ENCODE results near the gene PGK1.
A peak's percentile ranks its signal among the peaks of the same experiment; 100 is the strongest.
"Not testable (repeated sequence)": the region's sequence is repeated elsewhere in the genome, so short reads cannot be mapped to it uniquely, and the experiment has no call there.

Gene PGK1

DNA sequence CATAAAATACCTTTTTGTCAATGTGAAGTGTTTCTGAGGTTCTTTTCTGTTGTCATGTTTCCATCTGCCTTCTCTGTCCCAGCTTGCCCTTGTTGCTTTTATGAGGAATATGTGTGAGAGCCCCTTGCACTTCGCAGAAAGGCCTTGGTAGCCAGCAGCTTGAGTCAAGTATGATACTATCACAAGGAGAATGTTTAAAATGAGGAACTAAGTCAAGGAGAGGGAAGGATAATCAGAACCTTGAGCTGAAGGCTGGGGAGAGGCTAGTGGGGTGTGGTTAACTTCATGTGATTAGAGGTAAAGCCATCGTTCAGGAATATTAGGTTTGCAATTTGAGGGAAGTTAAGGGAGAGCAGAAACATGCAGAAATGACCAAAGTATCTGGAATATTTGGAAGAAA is 12.7 kb downstream of the PGK1 start:
- DNase-seq = no peak

DNA sequence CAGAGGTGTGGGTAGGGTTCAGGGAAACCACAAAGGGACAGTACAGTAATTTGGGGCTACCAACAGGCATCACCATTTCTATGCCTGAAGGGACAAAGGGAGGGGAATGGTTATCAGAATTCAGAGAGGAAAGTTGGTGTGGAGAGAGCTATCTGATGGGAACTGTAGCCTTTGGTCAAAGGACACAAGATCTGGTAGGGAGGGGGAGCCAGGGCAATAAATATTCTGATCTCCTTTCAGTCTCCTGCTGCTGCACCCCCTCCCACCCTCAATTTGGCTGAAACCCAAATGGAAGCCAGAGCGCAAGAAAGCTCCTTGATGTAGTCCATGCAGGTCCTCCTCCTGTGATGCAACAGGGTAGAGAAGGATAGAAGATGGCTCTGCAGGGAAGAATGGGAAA is 14.6 kb downstream of the PGK1 start:
- DNase-seq = no peak

DNA sequence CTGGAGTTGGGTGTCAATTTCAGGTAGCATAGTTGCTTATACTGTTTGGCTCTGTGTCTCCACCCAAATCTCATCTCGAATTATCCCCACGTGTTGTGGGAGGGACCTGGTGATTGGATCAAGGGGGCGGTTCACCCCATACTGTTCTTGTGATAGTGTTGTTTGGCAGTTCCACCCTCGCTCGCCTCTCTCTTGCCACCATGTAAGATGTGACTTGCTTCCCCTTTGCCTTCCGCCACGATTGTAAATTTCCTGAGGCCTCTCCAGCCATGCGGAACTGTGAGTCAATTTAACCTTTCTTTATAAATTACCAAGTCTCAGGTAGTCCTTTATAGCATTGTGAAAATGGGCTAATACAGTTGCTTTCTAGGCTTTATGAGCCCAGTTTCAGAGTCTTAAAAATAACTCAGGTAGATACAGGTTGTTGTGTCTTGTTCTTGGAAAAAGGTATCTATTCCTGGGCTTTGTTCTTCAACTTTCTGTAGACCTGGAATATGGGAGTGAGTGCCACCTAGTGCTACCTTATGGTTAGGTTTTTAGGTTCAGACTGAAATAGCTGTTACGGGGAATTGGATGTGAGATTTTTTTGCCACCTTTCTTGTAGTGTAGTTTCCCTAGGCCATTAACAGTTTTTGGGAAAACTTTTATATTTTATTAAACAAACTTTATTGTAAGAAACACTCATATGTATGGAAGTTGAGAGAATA is 15.6 kb downstream of the PGK1 start:
- DNase-seq = no peak

- DNase-seq = no peak
These were observed 19.1 kb downstream of the PGK1 start for GRCh38 chrX:78123190-78123589.

DNA sequence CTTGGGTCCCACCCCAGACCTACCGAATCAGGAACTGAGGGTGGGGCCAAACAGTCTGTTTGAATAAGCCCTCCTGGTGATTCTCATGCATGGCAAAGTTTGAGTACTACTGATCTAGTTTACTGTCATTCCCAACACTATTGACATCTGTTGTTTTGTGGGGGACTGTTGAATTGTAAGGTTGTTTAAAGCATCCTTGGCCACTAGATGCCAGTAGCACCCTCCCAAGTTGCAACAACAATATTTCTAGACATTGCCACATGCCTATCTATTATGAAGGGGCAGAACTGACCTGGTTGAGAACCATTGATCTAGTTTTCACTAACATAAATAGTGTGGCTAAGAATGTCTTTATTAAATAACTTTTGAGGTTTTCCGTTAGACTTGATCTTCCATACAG is 20.3 kb downstream of the PGK1 start:
- no peak for DNase-seq

GRCh38 chrX:78125148-78125547 is 21.1 kb downstream of the PGK1 start:
- DNase-seq = no peak

GRCh38 chrX:78125781-78126180 is 21.7 kb downstream of the PGK1 start:
- not testable (repeated sequence) for DNase-seq

GRCh38 chrX:78129714-78130113 is 25.7 kb downstream of the PGK1 start:
- no peak for DNase-seq

- no peak for DNase-seq
These were observed 26.3 kb downstream of the PGK1 start for GRCh38 chrX:78130396-78130795.

GRCh38 chrX:78131117-78131516 is 27.1 kb downstream of the PGK1 start:
- no peak for DNase-seq

GRCh38 chrX:78133238-78133960 is 29.4 kb downstream of the PGK1 start:
- DNase-seq = no peak

GRCh38 chrX:78139160-78140123 is 35.4 kb downstream of the PGK1 start, which contains the start of gene TAF9B:
Gene TAF9B (minus strand): TSS chrX:78139650. CDS start chrX:78139611, 39 bp downstream.
- DNase-seq = peak; percentile 87

DNA sequence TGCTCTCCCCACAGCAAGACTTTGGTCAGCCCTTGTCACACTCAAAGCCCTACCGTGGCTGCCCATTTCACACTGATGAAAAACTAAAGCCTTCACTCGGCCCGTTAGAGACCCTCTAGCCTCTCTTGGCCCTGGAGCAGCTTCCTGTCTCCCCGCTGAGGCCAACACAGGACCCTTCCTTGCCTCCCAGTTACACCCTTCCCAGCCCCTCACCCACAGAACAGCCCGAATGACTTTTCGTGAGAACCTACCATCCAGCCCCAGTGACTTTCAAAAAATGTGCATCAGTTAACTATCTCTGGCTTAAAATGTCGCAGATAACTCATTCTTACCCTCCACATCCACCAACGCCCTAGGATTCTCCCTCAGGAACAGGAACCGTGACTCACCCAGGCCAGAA is 36.2 kb downstream of the PGK1 start:
- no peak for DNase-seq

DNA sequence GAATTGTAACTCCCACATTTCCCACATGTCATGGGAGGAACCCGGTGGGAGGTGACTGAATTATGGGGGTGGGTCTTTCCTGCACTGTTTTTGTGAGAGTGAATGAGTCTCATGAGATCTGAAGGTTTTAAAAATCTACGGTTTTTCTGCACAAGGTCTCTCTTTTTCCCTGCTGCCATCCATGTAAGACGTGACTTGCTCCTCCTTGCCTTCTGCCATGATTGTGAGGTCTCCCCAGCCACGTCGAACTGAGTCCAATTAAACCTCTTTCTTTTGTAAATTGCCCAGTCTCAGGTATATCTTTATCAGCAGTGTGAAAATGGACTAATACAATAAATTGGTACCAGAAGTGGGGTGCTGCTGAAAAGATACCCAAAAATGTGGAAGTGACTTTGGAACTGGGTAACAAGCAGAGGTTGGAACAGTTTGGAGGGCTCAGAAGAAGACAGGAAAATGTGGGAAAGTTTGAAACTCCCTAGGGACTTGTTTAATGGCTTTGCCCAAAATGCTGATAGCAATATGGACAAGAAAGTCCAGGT is 43.0 kb downstream of the PGK1 start:
- not testable (repeated sequence) for DNase-seq

DNA sequence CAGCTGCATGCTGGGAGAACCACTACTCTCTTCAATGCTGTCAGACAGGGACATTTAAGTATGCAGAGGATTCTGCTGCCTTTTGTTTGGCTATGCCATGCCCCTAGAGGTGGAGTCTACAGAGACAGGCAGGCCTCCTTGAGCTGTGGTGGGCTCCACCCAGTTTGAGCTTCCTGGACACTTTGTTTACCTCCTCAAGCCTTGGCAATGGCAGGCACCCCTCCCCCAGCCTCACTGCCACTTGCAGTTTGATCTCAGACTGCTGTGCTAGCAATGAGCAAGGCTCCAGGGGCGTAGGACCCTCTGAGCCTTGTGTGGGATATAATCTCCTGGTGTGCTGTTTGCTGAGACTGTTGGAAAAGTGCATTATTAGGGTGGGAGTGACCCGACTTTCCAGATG is 53.3 kb downstream of the PGK1 start:
- DNase-seq = not testable (repeated sequence)

GRCh38 chrX:78157846-78158245 is 53.8 kb downstream of the PGK1 start:
- not testable (repeated sequence) for DNase-seq

DNA sequence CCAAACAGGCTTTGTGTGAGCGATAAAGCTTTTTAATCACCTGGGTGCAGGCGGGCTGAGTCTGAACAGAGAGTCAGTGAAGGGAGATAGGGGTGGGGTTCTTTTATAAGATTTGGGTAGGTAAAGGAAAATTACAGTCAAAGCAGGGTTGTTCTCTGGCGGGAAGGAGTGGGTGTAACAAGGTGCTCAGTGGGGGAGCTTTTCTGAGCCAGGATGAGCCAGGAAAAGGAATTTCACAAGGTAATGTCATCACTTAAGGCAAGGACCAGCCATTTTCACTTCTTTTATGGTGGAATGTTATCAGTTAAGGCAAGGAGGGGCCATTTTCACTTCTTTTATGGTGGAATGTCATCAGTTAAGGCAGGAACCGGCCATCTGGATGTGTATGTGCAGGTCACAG is 56.7 kb downstream of the PGK1 start:
- not testable (repeated sequence) for DNase-seq

GRCh38 chrX:78163175-78163574 is 59.1 kb downstream of the PGK1 start:
- not testable (repeated sequence) for DNase-seq

DNA sequence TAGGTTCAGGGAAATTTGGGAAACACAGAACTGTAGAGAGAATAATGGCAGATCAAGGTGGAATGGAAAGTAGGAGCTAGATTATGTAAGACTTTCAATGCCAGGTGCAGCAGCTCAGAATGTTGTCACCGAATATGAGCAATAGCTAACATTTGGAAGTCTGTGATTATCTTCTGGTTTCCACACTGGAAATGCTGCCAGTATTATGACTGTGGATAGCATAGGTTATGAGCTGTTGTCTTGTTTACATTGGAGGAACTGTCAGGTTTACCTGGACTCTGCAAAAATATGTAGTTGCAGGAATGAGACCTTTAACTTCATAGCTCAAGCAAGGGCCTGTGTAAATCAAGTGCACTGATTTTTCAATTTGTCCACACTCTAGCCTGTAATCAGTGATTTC is 61.4 kb downstream of the PGK1 start:
- DNase-seq = no peak

GRCh38 chrX:78168065-78168464 is 64.0 kb downstream of the PGK1 start:
- DNase-seq = peak; percentile 2

Data from CD4-positive, alpha-beta T cell treated with Interleukin-12 subunit alpha and Interleukin-12 subunit beta, for 1 hour (primary cell).